Measurements from ENCODE around the gene BDP1. TPM values are rescaled to one million over a fixed set of nuclear protein-coding genes. Genes with fewer than 3 reads are reported as not detected.
"Not testable (repeated sequence)": the region's sequence is repeated elsewhere in the genome, so short reads cannot be mapped to it uniquely, and the experiment has no call there.

Gene BDP1
- polyA plus RNA-seq, 3 donors = 2.0 to 6.6 (median 2.7) TPM

GRCh38 chr5:71432410-71432809 is 23.0 kb upstream of the BDP1 start:
- H3K36me3 ChIP-seq (replicated peaks in 1 of 2; ENCODE audit: control insufficient read depth in 1 of 2, insufficient read depth in 2 of 2, low read length in 2 of 2); H3K27me3 ChIP-seq (ENCODE audit: control insufficient read depth in 2 of 2, insufficient read depth in 2 of 2, low read length in 2 of 2); H3K36me3 Mint-ChIP-seq; H3K9me3 ChIP-seq (replicated peaks in 1 of 2; ENCODE audit: control insufficient read depth in 1 of 2, insufficient read depth in 1 of 2, low read length in 2 of 2); H3K79me2 ChIP-seq (ENCODE audit: insufficient read depth, low read length); H3K4me2 ChIP-seq (replicated peaks; ENCODE audit: extremely low read depth, low read length, poor library complexity, severe bottlenecking); H3K4me3 ChIP-seq (replicated peaks in 1 of 3; ENCODE audit: low read depth in 2 of 3, low read length in 3 of 3); H3K4me3 Mint-ChIP-seq; DNase-seq; H3K4me1 ChIP-seq (ENCODE audit: control insufficient read depth in 1 of 2, insufficient read depth in 2 of 2, low read length in 2 of 2); H4K20me1 ChIP-seq (ENCODE audit: insufficient read depth, low read length); H2AFZ ChIP-seq (ENCODE audit: insufficient read depth, low read depth, low read length, poor library complexity, severe bottlenecking); H3K9me3 Mint-ChIP-seq; intact Hi-C loops (cut with micrococcal nuclease); H3K9ac ChIP-seq (ENCODE audit: insufficient read depth, low read length, poor library complexity, severe bottlenecking); H3K4me1 Mint-ChIP-seq; H3K27me3 Mint-ChIP-seq (ENCODE audit: low read depth in 3 of 3); H3K27ac ChIP-seq (ENCODE audit: low read depth in 1 of 2, low read length in 2 of 2); H3K27ac Mint-ChIP-seq: not testable (repeated sequence)
- WGBS (ENCODE audit: insufficient coverage) = 17% methylated on average over 1 of the region's 3 CpGs

- H3K79me2 ChIP-seq (ENCODE audit: insufficient read depth, low read length); H3K36me3 ChIP-seq (replicated peaks in 1 of 2; ENCODE audit: control insufficient read depth in 1 of 2, insufficient read depth in 2 of 2, low read length in 2 of 2); H3K9ac ChIP-seq (ENCODE audit: insufficient read depth, low read length, poor library complexity, severe bottlenecking); H3K36me3 Mint-ChIP-seq; H3K4me3 ChIP-seq (replicated peaks in 1 of 3; ENCODE audit: low read depth in 2 of 3, low read length in 3 of 3); H3K27me3 ChIP-seq (ENCODE audit: control insufficient read depth in 2 of 2, insufficient read depth in 2 of 2, low read length in 2 of 2); H3K4me1 ChIP-seq (ENCODE audit: control insufficient read depth in 1 of 2, insufficient read depth in 2 of 2, low read length in 2 of 2); H3K9me3 Mint-ChIP-seq; intact Hi-C loops (cut with micrococcal nuclease); H4K20me1 ChIP-seq (ENCODE audit: insufficient read depth, low read length); H3K27ac Mint-ChIP-seq; H3K27me3 Mint-ChIP-seq (ENCODE audit: low read depth in 3 of 3); H3K4me2 ChIP-seq (replicated peaks; ENCODE audit: extremely low read depth, low read length, poor library complexity, severe bottlenecking); H3K4me1 Mint-ChIP-seq; H3K4me3 Mint-ChIP-seq; H3K27ac ChIP-seq (ENCODE audit: low read depth in 1 of 2, low read length in 2 of 2); H2AFZ ChIP-seq (ENCODE audit: insufficient read depth, low read depth, low read length, poor library complexity, severe bottlenecking); DNase-seq; H3K9me3 ChIP-seq (replicated peaks in 1 of 2; ENCODE audit: control insufficient read depth in 1 of 2, insufficient read depth in 1 of 2, low read length in 2 of 2): not testable (repeated sequence)
- 70% methylated on average over 2 of the region's 3 CpGs for WGBS (ENCODE audit: insufficient coverage)
Measured at GRCh38 chr5:71434825-71435224, 20.6 kb upstream of the BDP1 start.

- H3K27ac ChIP-seq (ENCODE audit: low read depth in 1 of 2, low read length in 2 of 2); H3K4me1 Mint-ChIP-seq; H3K9me3 Mint-ChIP-seq; H4K20me1 ChIP-seq (ENCODE audit: insufficient read depth, low read length); H3K27ac Mint-ChIP-seq; H3K4me1 ChIP-seq (ENCODE audit: control insufficient read depth in 1 of 2, insufficient read depth in 2 of 2, low read length in 2 of 2); H3K9ac ChIP-seq (ENCODE audit: insufficient read depth, low read length, poor library complexity, severe bottlenecking); intact Hi-C loops (cut with micrococcal nuclease); H3K4me2 ChIP-seq (replicated peaks; ENCODE audit: extremely low read depth, low read length, poor library complexity, severe bottlenecking); H2AFZ ChIP-seq (ENCODE audit: insufficient read depth, low read depth, low read length, poor library complexity, severe bottlenecking); H3K36me3 ChIP-seq (replicated peaks in 1 of 2; ENCODE audit: control insufficient read depth in 1 of 2, insufficient read depth in 2 of 2, low read length in 2 of 2); H3K4me3 Mint-ChIP-seq; H3K79me2 ChIP-seq (ENCODE audit: insufficient read depth, low read length); DNase-seq; H3K4me3 ChIP-seq (replicated peaks in 1 of 3; ENCODE audit: low read depth in 2 of 3, low read length in 3 of 3); H3K36me3 Mint-ChIP-seq; H3K9me3 ChIP-seq (replicated peaks in 1 of 2; ENCODE audit: control insufficient read depth in 1 of 2, insufficient read depth in 1 of 2, low read length in 2 of 2): not testable (repeated sequence)
- peaks cover 10 to 19% of the 10 kb centered on the region in 2 donors for H3K27me3 ChIP-seq (ENCODE audit: control insufficient read depth in 2 of 2, insufficient read depth in 2 of 2, low read length in 2 of 2)
- no CpG with 5 or more reads among the region's 1 CpG for WGBS (ENCODE audit: insufficient coverage)
- peaks cover 8 to 25% (median 17%) of the 10 kb centered on the region in 3 donors for H3K27me3 Mint-ChIP-seq (ENCODE audit: low read depth in 3 of 3)
Measured at GRCh38 chr5:71441564-71441963, 13.9 kb upstream of the BDP1 start.

GRCh38 chr5:71443891-71444290 is 11.6 kb upstream of the BDP1 start:
- H3K4me1 ChIP-seq (ENCODE audit: control insufficient read depth in 1 of 2, insufficient read depth in 2 of 2, low read length in 2 of 2); H3K27ac ChIP-seq (ENCODE audit: low read depth in 1 of 2, low read length in 2 of 2); H3K27ac Mint-ChIP-seq; H3K79me2 ChIP-seq (ENCODE audit: insufficient read depth, low read length); H2AFZ ChIP-seq (ENCODE audit: insufficient read depth, low read depth, low read length, poor library complexity, severe bottlenecking); DNase-seq; H3K4me2 ChIP-seq (replicated peaks; ENCODE audit: extremely low read depth, low read length, poor library complexity, severe bottlenecking); H3K4me3 Mint-ChIP-seq; H3K36me3 Mint-ChIP-seq; intact Hi-C loops (cut with micrococcal nuclease); H3K4me3 ChIP-seq (replicated peaks in 1 of 3; ENCODE audit: low read depth in 2 of 3, low read length in 3 of 3); H3K9ac ChIP-seq (ENCODE audit: insufficient read depth, low read length, poor library complexity, severe bottlenecking); H3K9me3 ChIP-seq (replicated peaks in 1 of 2; ENCODE audit: control insufficient read depth in 1 of 2, insufficient read depth in 1 of 2, low read length in 2 of 2); H4K20me1 ChIP-seq (ENCODE audit: insufficient read depth, low read length); H3K36me3 ChIP-seq (replicated peaks in 1 of 2; ENCODE audit: control insufficient read depth in 1 of 2, insufficient read depth in 2 of 2, low read length in 2 of 2); H3K9me3 Mint-ChIP-seq: not testable (repeated sequence)
- Mint-ChIP-seq H3K4me1 (peaks cover 14% of the 10 kb centered on the region), H3K27me3 (ENCODE audit: low read depth in 3 of 3) (peaks cover 18 to 36% (median 23%) of the 10 kb centered on the region in 3 donors)
- 100% methylated on average over 1 of the region's 4 CpGs for WGBS (ENCODE audit: insufficient coverage)
- H3K27me3 ChIP-seq (ENCODE audit: control insufficient read depth in 2 of 2, insufficient read depth in 2 of 2, low read length in 2 of 2) = peaks cover 17 to 34% of the 10 kb centered on the region in 2 donors
